GM12878 (cell line): ENCODE results near the gene ACP4. TPM values are rescaled to one million over a fixed set of nuclear protein-coding genes. Genes with fewer than 3 reads are reported as not detected.

Experiments used
- KLF5 ChIP-seq: fragments of 450-650 bp; IDR thresholded peaks from 2 replicates; pipeline ENCODE4 v1.6.1; 2014; ENCODE audit warnings: mild to moderate bottlenecking; ENCODE audit not compliant: partially characterized antibody
- MYC ChIP-seq: IDR thresholded peaks from 2 replicates; pipeline ENCODE4 v1.6.1; 2011; ENCODE audit warnings: mild to moderate bottlenecking, low read length, moderate library complexity, inconsistent platforms; ENCODE audit not compliant: insufficient read depth, insufficient replicate concordance, insufficient read length, severe bottlenecking
- NBN ChIP-seq: fragments of 450-650 bp; IDR thresholded peaks from 2 replicates; pipeline ENCODE4 v1.6.1; 2016
- POLR2AphosphoS2 ChIP-seq: IDR thresholded peaks from 2 replicates; pipeline ENCODE4 v1.6.1; 2011; ENCODE audit warnings: low read depth, mild to moderate bottlenecking, low read length, improper control_type of control experiment, moderate library complexity
- SUPT20H ChIP-seq: IDR thresholded peaks from 2 replicates; pipeline ENCODE4 v1.6.1; 2011; ENCODE audit warnings: low read depth, mild to moderate bottlenecking, low read length, moderate library complexity, borderline replicate concordance; ENCODE audit not compliant: control insufficient read depth
- polyA plus RNA-seq, 11 experiments: library from polyadenylated mRNA; depleted of rRNA in 4 of 11; unstranded in 6 of 11; stranded (reverse) in 5 of 11; fragments of >200 nt; fragmentation: Nextera tagmentation in 4 of 11; fragmentation: Illumina TruSeq in 1 of 11; extraction: Ambion mirVana in 4 of 11; extraction: Trizol in 1 of 11; gene quantifications; 1 replicate in 1 of 11; 2 replicates in 10 of 11; pipeline versions ENCODE4 v1.2.1 to v1.2.3, GENCODE V29; 2011 to 2016; ENCODE audit warnings: inconsistent platforms in 2 of 11, missing spikeins in 2 of 11, low read depth in 1 of 11
- total RNA-seq, 4 experiments: library from RNA; depleted of rRNA in 3 of 4; stranded (reverse); fragments of >200 nt in 3 of 4; fragmentation: Illumina TruSeq in 1 of 4; extraction: Trizol in 1 of 4; gene quantifications; 2 replicates each; pipeline versions ENCODE4 v1.2.1 to v1.2.3, GENCODE V29; 2013 to 2021
- TF ChIP-seq, protein P1 (sequence below): fragments of 450-650 bp; IDR thresholded peaks from 2 replicates; pipeline ENCODE4 v1.6.1; 2017; ENCODE audit warnings: mild to moderate bottlenecking, moderate library complexity
- TF ChIP-seq, protein P2 (sequence below): fragments of 450-650 bp; formaldehyde crosslinking; IDR thresholded peaks from 2 replicates; pipeline ENCODE4 v1.4.0; 2022; ENCODE audit warnings: mild to moderate bottlenecking, moderate library complexity
- TF ChIP-seq, protein P3 (sequence below): IDR thresholded peaks from 2 replicates; pipeline ENCODE4 v1.6.1; 2012; ENCODE audit warnings: low read depth, low read length, improper control_type of control experiment

ACP4 gene
- total and polyA plus RNA-seq, 10 of the 15 experiments (the other 5 are each of a cell fraction or from before 2014, with no cell fraction given): not detected

DNA sequence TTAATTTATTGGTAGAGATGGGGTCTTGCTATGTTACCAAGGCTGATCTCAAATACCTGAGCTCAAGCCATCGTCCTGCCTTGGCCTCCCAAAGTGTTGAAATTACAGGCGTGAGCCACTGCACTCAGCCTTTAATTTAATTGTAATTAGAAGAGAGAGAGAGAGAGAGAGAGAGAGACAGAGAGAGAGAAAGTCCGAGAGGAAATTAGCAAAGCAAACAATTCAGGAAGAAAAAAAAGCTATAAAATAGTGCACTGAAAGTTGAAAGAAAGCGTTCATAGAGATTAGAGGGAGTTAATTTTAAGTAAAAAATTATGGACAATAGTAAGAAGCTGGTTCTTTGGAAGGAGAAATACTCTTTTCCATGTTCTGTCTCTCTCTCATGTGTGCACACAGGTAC lies 13.0 kb upstream of the ACP4 start (continued):
- TF ChIP-seq, protein P1, sequence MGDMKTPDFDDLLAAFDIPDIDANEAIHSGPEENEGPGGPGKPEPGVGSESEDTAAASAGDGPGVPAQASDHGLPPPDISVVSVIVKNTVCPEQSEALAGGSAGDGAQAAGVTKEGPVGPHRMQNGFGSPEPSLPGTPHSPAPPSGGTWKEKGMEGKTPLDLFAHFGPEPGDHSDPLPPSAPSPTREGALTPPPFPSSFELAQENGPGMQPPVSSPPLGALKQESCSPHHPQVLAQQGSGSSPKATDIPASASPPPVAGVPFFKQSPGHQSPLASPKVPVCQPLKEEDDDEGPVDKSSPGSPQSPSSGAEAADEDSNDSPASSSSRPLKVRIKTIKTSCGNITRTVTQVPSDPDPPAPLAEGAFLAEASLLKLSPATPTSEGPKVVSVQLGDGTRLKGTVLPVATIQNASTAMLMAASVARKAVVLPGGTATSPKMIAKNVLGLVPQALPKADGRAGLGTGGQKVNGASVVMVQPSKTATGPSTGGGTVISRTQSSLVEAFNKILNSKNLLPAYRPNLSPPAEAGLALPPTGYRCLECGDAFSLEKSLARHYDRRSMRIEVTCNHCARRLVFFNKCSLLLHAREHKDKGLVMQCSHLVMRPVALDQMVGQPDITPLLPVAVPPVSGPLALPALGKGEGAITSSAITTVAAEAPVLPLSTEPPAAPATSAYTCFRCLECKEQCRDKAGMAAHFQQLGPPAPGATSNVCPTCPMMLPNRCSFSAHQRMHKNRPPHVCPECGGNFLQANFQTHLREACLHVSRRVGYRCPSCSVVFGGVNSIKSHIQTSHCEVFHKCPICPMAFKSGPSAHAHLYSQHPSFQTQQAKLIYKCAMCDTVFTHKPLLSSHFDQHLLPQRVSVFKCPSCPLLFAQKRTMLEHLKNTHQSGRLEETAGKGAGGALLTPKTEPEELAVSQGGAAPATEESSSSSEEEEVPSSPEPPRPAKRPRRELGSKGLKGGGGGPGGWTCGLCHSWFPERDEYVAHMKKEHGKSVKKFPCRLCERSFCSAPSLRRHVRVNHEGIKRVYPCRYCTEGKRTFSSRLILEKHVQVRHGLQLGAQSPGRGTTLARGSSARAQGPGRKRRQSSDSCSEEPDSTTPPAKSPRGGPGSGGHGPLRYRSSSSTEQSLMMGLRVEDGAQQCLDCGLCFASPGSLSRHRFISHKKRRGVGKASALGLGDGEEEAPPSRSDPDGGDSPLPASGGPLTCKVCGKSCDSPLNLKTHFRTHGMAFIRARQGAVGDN: no peak
- TF ChIP-seq MYC (no peak), POLR2AphosphoS2 (no peak), NBN (no peak), KLF5 (no peak), SUPT20H (no peak)
- TF ChIP-seq, protein P2, sequence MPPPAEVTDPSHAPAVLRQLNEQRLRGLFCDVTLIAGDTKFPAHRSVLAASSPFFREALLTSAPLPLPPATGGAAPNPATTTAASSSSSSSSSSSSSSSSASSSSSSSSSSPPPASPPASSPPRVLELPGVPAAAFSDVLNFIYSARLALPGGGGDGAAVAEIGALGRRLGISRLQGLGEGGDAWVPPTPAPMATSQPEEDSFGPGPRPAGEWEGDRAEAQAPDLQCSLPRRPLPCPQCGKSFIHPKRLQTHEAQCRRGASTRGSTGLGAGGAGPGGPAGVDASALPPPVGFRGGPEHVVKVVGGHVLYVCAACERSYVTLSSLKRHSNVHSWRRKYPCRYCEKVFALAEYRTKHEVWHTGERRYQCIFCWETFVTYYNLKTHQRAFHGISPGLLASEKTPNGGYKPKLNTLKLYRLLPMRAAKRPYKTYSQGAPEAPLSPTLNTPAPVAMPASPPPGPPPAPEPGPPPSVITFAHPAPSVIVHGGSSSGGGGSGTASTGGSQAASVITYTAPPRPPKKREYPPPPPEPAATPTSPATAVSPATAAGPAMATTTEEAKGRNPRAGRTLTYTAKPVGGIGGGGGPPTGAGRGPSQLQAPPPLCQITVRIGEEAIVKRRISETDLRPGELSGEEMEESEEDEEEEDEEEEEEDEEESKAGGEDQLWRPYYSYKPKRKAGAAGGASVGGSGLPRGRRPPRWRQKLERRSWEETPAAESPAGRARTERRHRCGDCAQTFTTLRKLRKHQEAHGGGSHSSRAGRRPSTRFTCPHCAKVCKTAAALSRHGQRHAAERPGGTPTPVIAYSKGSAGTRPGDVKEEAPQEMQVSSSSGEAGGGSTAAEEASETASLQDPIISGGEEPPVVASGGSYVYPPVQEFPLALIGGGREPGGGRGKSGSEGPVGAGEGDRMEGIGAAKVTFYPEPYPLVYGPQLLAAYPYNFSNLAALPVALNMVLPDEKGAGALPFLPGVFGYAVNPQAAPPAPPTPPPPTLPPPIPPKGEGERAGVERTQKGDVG (CRISPR knock-in tag): no peak
- TF ChIP-seq, protein P3, sequence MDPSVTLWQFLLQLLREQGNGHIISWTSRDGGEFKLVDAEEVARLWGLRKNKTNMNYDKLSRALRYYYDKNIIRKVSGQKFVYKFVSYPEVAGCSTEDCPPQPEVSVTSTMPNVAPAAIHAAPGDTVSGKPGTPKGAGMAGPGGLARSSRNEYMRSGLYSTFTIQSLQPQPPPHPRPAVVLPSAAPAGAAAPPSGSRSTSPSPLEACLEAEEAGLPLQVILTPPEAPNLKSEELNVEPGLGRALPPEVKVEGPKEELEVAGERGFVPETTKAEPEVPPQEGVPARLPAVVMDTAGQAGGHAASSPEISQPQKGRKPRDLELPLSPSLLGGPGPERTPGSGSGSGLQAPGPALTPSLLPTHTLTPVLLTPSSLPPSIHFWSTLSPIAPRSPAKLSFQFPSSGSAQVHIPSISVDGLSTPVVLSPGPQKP: no peak
